Measurements from ENCODE around the gene ZIC5. TPM values are rescaled to one million over a fixed set of nuclear protein-coding genes. Genes with fewer than 3 reads are reported as not detected.
A peak's percentile ranks its signal among the peaks of the same experiment; 100 is the strongest.

The ZIC5 gene
- total and polyA plus RNA-seq, 2 of the 13 experiments (the other 11 are each of a cell fraction or from before 2014, with no cell fraction given) = 0.02 to 0.07 TPM

GRCh38 chr13:99974296-99974938, 2.9 kb upstream of the ZIC5 start:
- intact Hi-C loops (cut with micrococcal nuclease; ENCODE audit: unreplicated experiment) = loop anchor here (5.0 to 10.0 kb wide), 2 partner anchors 260 to 317 kb away; no protein-coding TSS in a partner anchor

GRCh38 chr13:99973808-99974185, 2.2 kb upstream of the ZIC5 start:
- Histone ChIP-seq H3K4me1 (ENCODE audit: insufficient read depth, low read length) (peaks cover 19% of the 10 kb centered on the region), H2AFZ (ENCODE audit: low read length) (no peak overlapping the region), H3K9me3 (ENCODE audit: low read length) (no peaks in the 10 kb centered on the region), H3K9ac (ENCODE audit: insufficient read depth, low read depth, low read length) (no peak overlapping the region), H3K79me2 (ENCODE audit: insufficient read depth, low read length) (no peaks in the 10 kb centered on the region), H4K20me1 (ENCODE audit: insufficient read depth, low read length) (no peaks in the 10 kb centered on the region), H3K36me3 (replicated peaks in 1 of 2; ENCODE audit: control insufficient read depth in 1 of 2, insufficient read depth in 2 of 2, low read length in 2 of 2) (no peaks in the 10 kb centered on the region), H3K4me3 (replicated peaks in 1 of 3; ENCODE audit: insufficient read depth in 1 of 3, low read depth in 2 of 3, low read length in 3 of 3) (no peak overlapping the region), H3K4me2 (ENCODE audit: low read depth, low read length) (no peak overlapping the region), H3K27ac (ENCODE audit: extremely low read length, insufficient read depth, low read length) (no peak overlapping the region), H3K27me3 (ENCODE audit: control insufficient read depth in 1 of 2, insufficient read depth in 2 of 2, low read length in 2 of 2) (peaks cover 12 to 65% of the 10 kb centered on the region in 2 experiments)
- ATAC-seq (no peak), FAIRE-seq (no peak), DNase-seq (ENCODE audit: low spot score) (no peak)
- intact Hi-C loops (cut with micrococcal nuclease; ENCODE audit: unreplicated experiment) (loop anchor here (5.0 to 10.0 kb wide), 2 partner anchors 261 to 316 kb away; no protein-coding TSS in a partner anchor), in situ Hi-C loops (cut with HindIII; ENCODE audit: extremely low pct_ligation_motif_present, low pct_unique_long_range_greater_than_20kb) (no loop called here)
- CTCF ChIA-PET (ENCODE audit: low intra/inter-chr PET ratio, low total read pairs) = no interaction called here
- no TSS peak for BruUV-seq (replicated peaks)
- POLR2A ChIA-PET = no interaction called here
- WGBS (ENCODE audit: low lambda C conversion rate) = 56% methylated on average over 6 of the region's 6 CpGs
- TF ChIP-seq DDIT3 (CRISPR knock-in tag; IDR thresholded peaks at IDR 0.05) = no peak
- 0 out of 2 replicates have a peak, but pooled peaks have one; percentile 5 for TF ChIP-seq CEBPB (IDR thresholded peaks at IDR 0.05; ENCODE audit: borderline replicate concordance, low read depth, low read length)

More at GRCh38 chr13:99974296-99974938, 2.9 kb upstream of the ZIC5 start:
- WGBS (ENCODE audit: low lambda C conversion rate) = 46% methylated on average over 16 of the region's 18 CpGs
- Histone ChIP-seq H3K4me1 (ENCODE audit: insufficient read depth, low read length) (peaks cover 20% of the 10 kb centered on the region), H3K9ac (ENCODE audit: insufficient read depth, low read depth, low read length) (no peak overlapping the region), H3K27me3 (ENCODE audit: control insufficient read depth in 1 of 2, insufficient read depth in 2 of 2, low read length in 2 of 2) (peaks cover 10 to 71% of the 10 kb centered on the region in 2 experiments), H3K9me3 (ENCODE audit: low read length) (no peaks in the 10 kb centered on the region), H3K79me2 (ENCODE audit: insufficient read depth, low read length) (no peaks in the 10 kb centered on the region), H3K4me2 (ENCODE audit: low read depth, low read length) (no peak overlapping the region), H2AFZ (ENCODE audit: low read length) (no peak overlapping the region), H3K27ac (ENCODE audit: extremely low read length, insufficient read depth, low read length) (no peak overlapping the region), H3K36me3 (replicated peaks in 1 of 2; ENCODE audit: control insufficient read depth in 1 of 2, insufficient read depth in 2 of 2, low read length in 2 of 2) (no peaks in the 10 kb centered on the region), H3K4me3 (replicated peaks in 1 of 3; ENCODE audit: insufficient read depth in 1 of 3, low read depth in 2 of 3, low read length in 3 of 3) (no peak overlapping the region), H4K20me1 (ENCODE audit: insufficient read depth, low read length) (no peaks in the 10 kb centered on the region)
- ATAC-seq (no peak), DNase-seq (ENCODE audit: low spot score) (no peak), FAIRE-seq (no peak)
- no peak for TF ChIP-seq ZNF282 (IDR thresholded peaks at IDR 0.05; ENCODE audit: partially characterized antibody)
- TF ChIP-seq ZIK1 (CRISPR knock-in tag; IDR thresholded peaks at IDR 0.05; ENCODE audit: borderline replicate concordance, low read depth) = no peak
- no peak for TF ChIP-seq CENPBD1 (CRISPR knock-in tag; IDR thresholded peaks at IDR 0.05; ENCODE audit: borderline replicate concordance, low read depth)
- no peak for TF ChIP-seq ZNF235 (CRISPR knock-in tag; IDR thresholded peaks at IDR 0.05; ENCODE audit: borderline replicate concordance)
- no peak for TF ChIP-seq POLR2AphosphoS5 (IDR thresholded peaks at IDR 0.05; ENCODE audit: low read depth, low read length)
- TF ChIP-seq SP2 (CRISPR knock-in tag; IDR thresholded peaks at IDR 0.05) = no peak
- ChIA-PET CTCF (ENCODE audit: low intra/inter-chr PET ratio, low total read pairs) (no interaction called here), POLR2A (no interaction called here)
- in situ Hi-C loops (cut with HindIII; ENCODE audit: extremely low pct_ligation_motif_present, low pct_unique_long_range_greater_than_20kb) = no loop called here
- BruUV-seq (replicated peaks) = no TSS peak
